H1 (cell line): Measurements from ENCODE around the gene PCDHGA8.
"Not testable (repeated sequence)": the region's sequence is repeated elsewhere in the genome, so short reads cannot be mapped to it uniquely, and the experiment has no call there.

Experiments used
- CTCF ChIP-seq, 3 experiments: IDR thresholded peaks; 1 replicate in 2 of 3; 2 replicates in 1 of 3; pipeline versions ENCODE4 v1.5.1 to v1.6.1; 2011; ENCODE audit warnings: low read length in 3 of 3, mild to moderate bottlenecking in 3 of 3, inconsistent platforms in 2 of 3, low read depth in 1 of 3, moderate library complexity in 1 of 3; ENCODE audit not compliant: insufficient read depth in 1 of 3; ENCODE audit errors: control extremely low read depth in 1 of 3
- EP300 ChIP-seq, 2 experiments: IDR thresholded peaks; 1 replicate in 1 of 2; 2 replicates in 1 of 2; pipeline ENCODE4 v1.6.1; 2011 to 2012; ENCODE audit warnings: low read depth in 2 of 2, low read length in 2 of 2, mild to moderate bottlenecking in 2 of 2, borderline replicate concordance in 1 of 2, inconsistent platforms in 1 of 2, moderate library complexity in 1 of 2
- EZH2 ChIP-seq: fragments of 200-600 bp; sonication (generic); IDR thresholded peaks from 2 replicates; pipeline ENCODE4 v1.7.1; 2012; ENCODE audit warnings: low read depth, mild to moderate bottlenecking, moderate library complexity, low read length, inconsistent platforms; ENCODE audit not compliant: severe bottlenecking
- FOSL1 ChIP-seq: IDR thresholded peaks from 2 replicates; pipeline ENCODE4 v1.6.1; 2011; ENCODE audit warnings: mild to moderate bottlenecking, low read depth, low read length, moderate library complexity; ENCODE audit not compliant: insufficient read depth
- GABPA ChIP-seq: IDR thresholded peaks from 2 replicates; pipeline ENCODE4 v1.6.1; 2011; ENCODE audit warnings: mild to moderate bottlenecking, low read length, moderate library complexity, borderline replicate concordance; ENCODE audit not compliant: insufficient read depth
- JUND ChIP-seq: IDR thresholded peaks from 2 replicates; pipeline ENCODE4 v1.6.1; 2011; ENCODE audit warnings: mild to moderate bottlenecking, improper control_type of control experiment, low read length
- POLR2A ChIP-seq, 2 experiments: IDR thresholded peaks; 1 replicate in 1 of 2; 2 replicates in 1 of 2; pipeline ENCODE4 v1.6.1; 2011; ENCODE audit warnings: low read depth in 2 of 2, low read length in 2 of 2, mild to moderate bottlenecking in 2 of 2; ENCODE audit errors: control extremely low read depth in 1 of 2
- POLR2AphosphoS5 ChIP-seq: IDR thresholded peaks from 2 replicates; pipeline ENCODE4 v1.6.1; 2011; ENCODE audit warnings: low read depth, low read length
- RAD21 ChIP-seq, 2 experiments: IDR thresholded peaks in 1 of 2; conservative IDR thresholded peaks in 1 of 2; 2 replicates each; pipeline ENCODE4 v1.6.1; 2011; ENCODE audit warnings: low read depth in 2 of 2, low read length in 2 of 2, improper control_type of control experiment in 1 of 2, inconsistent platforms in 1 of 2, mild to moderate bottlenecking in 1 of 2, moderate library complexity in 1 of 2
- SP4 ChIP-seq: IDR thresholded peaks from 2 replicates; pipeline ENCODE4 v1.6.1; 2012; ENCODE audit warnings: low read length, inconsistent platforms
- SUZ12 ChIP-seq: fragments of 200-600 bp; sonication (generic); IDR thresholded peaks from 2 replicates; pipeline ENCODE4 v1.6.1; 2012; ENCODE audit warnings: mild to moderate bottlenecking, inconsistent platforms, low read length, moderate library complexity, mixed read lengths
- TAF7 ChIP-seq: optimal IDR thresholded peaks from 2 replicates; pipeline ENCODE3; 2011; ENCODE audit warnings: low read depth, mild to moderate bottlenecking, inconsistent platforms, low read length, moderate library complexity, borderline replicate concordance
- YY1 ChIP-seq: IDR thresholded peaks from 2 replicates; pipeline ENCODE4 v1.6.1; 2011; ENCODE audit warnings: low read depth, mild to moderate bottlenecking, low read length

GRCh38 chr5:141346017-141346416 is 46.4 kb upstream of the PCDHGA8 start:
- not testable (repeated sequence) for TF ChIP-seq EZH2; CTCF (IDR thresholded peaks at IDR 0.05; ENCODE audit: control extremely low read depth in 1 of 3, insufficient read depth in 1 of 3, low read depth in 1 of 3, low read length in 3 of 3); EP300 (IDR thresholded peaks at IDR 0.05; ENCODE audit: borderline replicate concordance in 1 of 2, low read depth in 2 of 2, low read length in 2 of 2); POLR2AphosphoS5; TAF7; POLR2A (IDR thresholded peaks at IDR 0.05; ENCODE audit: control extremely low read depth in 1 of 2, low read depth in 2 of 2, low read length in 2 of 2); YY1; FOSL1; JUND; GABPA; SP4; SUZ12; RAD21 (IDR thresholded peaks at IDR 0.05 in 1 of 2, conservative IDR thresholded peaks at IDR 0.05 in 1 of 2; ENCODE audit: low read depth in 2 of 2, low read length in 2 of 2)
